KMS-11 (cell line): ENCODE data around the gene TIMM10.

ENCODE experiments used
- H2AFZ ChIP-seq: fragments of 200-600 bp; sonication (generic); 2 replicates; pipeline ENCODE4 v1.6.1; 2016; ENCODE audit warnings: antibody characterized with exemption, mixed run types, low read depth
- H3K27ac ChIP-seq: fragments of 200-600 bp; sonication (generic); 2 replicates; pipeline ENCODE4 v1.6.1; 2016; ENCODE audit warnings: mild to moderate bottlenecking, mixed run types
- H3K27me3 ChIP-seq: fragments of 200-600 bp; sonication (generic); 2 replicates; pipeline ENCODE4 v1.6.1; 2017; ENCODE audit warnings: mild to moderate bottlenecking, low read depth, mixed run types, moderate library complexity; ENCODE audit not compliant: insufficient read depth
- H3K36me3 ChIP-seq: fragments of 200-600 bp; sonication (generic); 2 replicates; pipeline ENCODE4 v1.6.1; 2017; ENCODE audit warnings: mild to moderate bottlenecking, mixed run types; ENCODE audit not compliant: insufficient read depth
- H3K4me1 ChIP-seq: fragments of 200-600 bp; sonication (generic); 2 replicates; pipeline ENCODE4 v1.6.1; 2016; ENCODE audit warnings: mild to moderate bottlenecking, low read depth, mixed run types; ENCODE audit not compliant: poor library complexity, severe bottlenecking
- H3K4me2 ChIP-seq: fragments of 200-600 bp; sonication (generic); 2 replicates; pipeline ENCODE4 v1.7.0; 2016; ENCODE audit warnings: mild to moderate bottlenecking, mixed run types
- H3K4me3 ChIP-seq: fragments of 200-600 bp; sonication (generic); IDR thresholded peaks from 2 replicates; pipeline ENCODE4 v1.6.1; 2017; ENCODE audit warnings: low read depth, low read length, mixed read lengths; ENCODE audit not compliant: insufficient read depth
- H3K79me2 ChIP-seq: fragments of 200-600 bp; sonication (generic); 2 replicates; pipeline ENCODE4 v1.6.1; 2016; ENCODE audit warnings: low read depth, mixed run types; ENCODE audit not compliant: insufficient read depth
- H3K9ac ChIP-seq: fragments of 200-600 bp; sonication (generic); 2 replicates; pipeline ENCODE4 v1.6.1; 2016; ENCODE audit warnings: mild to moderate bottlenecking, mixed run types
- H4K20me1 ChIP-seq: fragments of 200-600 bp; sonication (generic); 2 replicates; pipeline ENCODE4 v1.6.1; 2016; ENCODE audit warnings: mild to moderate bottlenecking, mixed run types; ENCODE audit not compliant: insufficient read depth
- TF ChIP-seq, protein P1 (sequence below): fragments of 200-600 bp; sonication (generic); conservative IDR thresholded peaks from 2 replicates; pipeline ENCODE4 v1.6.1; 2017; ENCODE audit warnings: low read depth, mild to moderate bottlenecking, antibody characterized with exemption, low read length, moderate library complexity, mixed read lengths

The TIMM10 gene

DNA sequence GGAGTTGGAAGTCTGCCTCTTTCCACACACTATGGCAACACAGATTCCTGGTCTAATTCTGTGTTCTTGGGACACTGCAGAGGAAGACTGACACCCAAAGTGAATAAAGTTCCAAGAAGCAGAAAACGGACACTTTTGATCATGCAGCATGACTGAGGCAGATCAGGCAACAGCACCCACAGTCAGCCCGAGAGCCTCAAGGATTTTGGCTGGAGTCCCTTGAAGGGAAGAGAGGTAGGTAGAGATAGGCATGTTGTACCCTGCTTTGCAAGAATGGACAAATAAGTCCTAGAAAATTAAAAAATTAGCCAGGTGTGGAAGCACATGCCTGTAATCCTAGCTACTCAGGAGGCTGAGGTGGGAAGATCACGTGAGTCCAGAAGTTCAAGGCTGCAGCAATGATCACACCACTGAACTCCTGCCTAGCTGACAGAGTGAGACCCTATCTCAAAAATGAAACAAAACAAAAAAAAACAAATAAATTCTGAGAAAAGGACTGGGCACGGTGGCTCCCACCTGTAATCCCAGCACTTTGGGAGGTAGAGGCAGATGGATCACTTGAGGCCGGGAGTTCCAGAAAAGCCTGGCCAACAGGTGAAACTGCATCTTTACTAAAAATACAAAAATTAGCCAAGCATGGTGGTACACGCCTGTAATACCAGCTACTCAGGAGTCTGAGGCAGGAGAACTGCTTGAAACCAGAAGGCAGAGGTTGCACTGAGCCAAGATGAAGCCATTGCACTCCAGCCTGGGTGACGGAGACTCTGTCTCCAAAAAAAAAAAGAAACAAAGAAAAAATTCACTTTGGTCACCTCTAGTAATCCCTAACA, 22.0 kb downstream of the TIMM10 start:
- Histone ChIP-seq H3K9ac (no peak overlapping the region), H3K4me3 (no peak overlapping the region), H3K27me3 (no peaks in the 10 kb centered on the region), H3K36me3 (no peaks in the 10 kb centered on the region), H3K4me2 (no peak overlapping the region), H3K79me2 (no peaks in the 10 kb centered on the region), H3K4me1 (peaks cover 5% of the 10 kb centered on the region), H2AFZ (no peak overlapping the region), H3K27ac (no peak overlapping the region), H4K20me1 (no peaks in the 10 kb centered on the region)
- TF ChIP-seq, protein P1, sequence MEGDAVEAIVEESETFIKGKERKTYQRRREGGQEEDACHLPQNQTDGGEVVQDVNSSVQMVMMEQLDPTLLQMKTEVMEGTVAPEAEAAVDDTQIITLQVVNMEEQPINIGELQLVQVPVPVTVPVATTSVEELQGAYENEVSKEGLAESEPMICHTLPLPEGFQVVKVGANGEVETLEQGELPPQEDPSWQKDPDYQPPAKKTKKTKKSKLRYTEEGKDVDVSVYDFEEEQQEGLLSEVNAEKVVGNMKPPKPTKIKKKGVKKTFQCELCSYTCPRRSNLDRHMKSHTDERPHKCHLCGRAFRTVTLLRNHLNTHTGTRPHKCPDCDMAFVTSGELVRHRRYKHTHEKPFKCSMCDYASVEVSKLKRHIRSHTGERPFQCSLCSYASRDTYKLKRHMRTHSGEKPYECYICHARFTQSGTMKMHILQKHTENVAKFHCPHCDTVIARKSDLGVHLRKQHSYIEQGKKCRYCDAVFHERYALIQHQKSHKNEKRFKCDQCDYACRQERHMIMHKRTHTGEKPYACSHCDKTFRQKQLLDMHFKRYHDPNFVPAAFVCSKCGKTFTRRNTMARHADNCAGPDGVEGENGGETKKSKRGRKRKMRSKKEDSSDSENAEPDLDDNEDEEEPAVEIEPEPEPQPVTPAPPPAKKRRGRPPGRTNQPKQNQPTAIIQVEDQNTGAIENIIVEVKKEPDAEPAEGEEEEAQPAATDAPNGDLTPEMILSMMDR = no peak

DNA sequence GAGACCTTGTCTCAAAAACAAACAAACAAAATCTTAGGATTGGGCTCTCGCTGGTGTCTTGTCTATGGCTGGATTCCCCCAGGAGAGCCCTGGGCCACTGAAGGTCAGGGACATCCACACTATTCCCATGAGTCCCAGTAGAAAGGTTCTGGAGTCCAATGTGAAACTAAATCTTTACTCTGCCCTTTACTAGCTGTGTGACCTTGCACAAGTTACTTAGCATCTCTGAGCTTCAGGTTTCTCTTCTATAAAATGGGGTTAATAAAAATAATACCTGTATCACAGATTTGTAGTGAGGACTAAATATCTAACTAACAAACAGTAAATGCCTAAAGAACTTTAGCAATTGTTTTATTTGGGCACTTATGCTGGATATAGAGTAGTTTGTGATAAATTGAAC, 24.0 kb downstream of the TIMM10 start:
- H3K4me3 ChIP-seq = no peak overlapping the region
- no peaks in the 10 kb centered on the region for H4K20me1 ChIP-seq
- TF ChIP-seq, protein P1 = no peak
- H3K36me3 ChIP-seq = no peaks in the 10 kb centered on the region
- H3K4me1 ChIP-seq = no peaks in the 10 kb centered on the region
- H2AFZ ChIP-seq = no peak overlapping the region
- H3K4me2 ChIP-seq = no peak overlapping the region
- H3K79me2 ChIP-seq = no peaks in the 10 kb centered on the region
- H3K9ac ChIP-seq = no peak overlapping the region
- H3K27ac ChIP-seq = no peak overlapping the region
- H3K27me3 ChIP-seq = no peaks in the 10 kb centered on the region

DNA sequence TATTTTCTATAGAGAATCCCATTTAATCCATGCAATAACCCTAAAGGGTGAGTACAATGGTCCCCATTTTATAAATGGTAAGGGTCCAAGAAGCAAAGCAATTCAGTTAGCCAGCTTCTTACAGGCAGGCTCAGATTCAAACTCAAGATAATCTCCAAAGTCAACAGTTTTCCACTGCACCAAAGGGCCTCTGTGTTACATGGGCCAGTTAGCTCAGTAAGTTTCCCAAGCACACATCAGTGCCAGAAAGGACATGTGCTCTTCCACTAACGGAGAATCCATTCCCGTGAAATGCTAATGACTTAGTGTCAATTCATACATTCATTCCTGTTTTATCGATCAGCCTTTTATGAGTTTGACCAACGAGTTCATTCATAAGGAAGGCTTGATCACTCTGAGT, 26.0 kb downstream of the TIMM10 start:
- H3K27ac ChIP-seq = no peak overlapping the region
- H3K4me2 ChIP-seq = no peak overlapping the region
- H3K36me3 ChIP-seq = no peaks in the 10 kb centered on the region
- H4K20me1 ChIP-seq = no peaks in the 10 kb centered on the region
- no peaks in the 10 kb centered on the region for H3K27me3 ChIP-seq
- TF ChIP-seq, protein P1 = no peak
- no peak overlapping the region for H3K9ac ChIP-seq
- H3K4me1 ChIP-seq = no peaks in the 10 kb centered on the region
- H3K79me2 ChIP-seq = no peaks in the 10 kb centered on the region
- H2AFZ ChIP-seq = no peak overlapping the region
- H3K4me3 ChIP-seq = no peak overlapping the region

DNA sequence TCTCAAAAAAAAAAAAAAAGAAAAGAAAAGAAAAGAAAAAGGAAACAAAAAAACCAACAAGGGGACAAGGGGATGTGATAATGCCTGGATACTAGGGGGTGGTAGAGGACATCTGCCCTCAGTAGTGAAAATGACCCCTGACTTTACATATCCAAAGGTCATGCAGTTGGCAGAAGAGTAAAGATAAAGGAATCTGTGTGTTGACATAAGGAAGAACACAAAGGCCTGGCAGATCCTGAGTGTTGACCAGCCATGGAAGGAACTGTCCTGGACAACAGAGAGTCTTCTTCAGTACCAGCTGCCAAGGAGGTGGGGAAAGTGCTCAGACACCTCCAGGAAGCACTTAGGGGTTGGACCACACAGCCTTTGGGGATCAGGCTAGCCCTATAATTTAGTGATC, 27.7 kb downstream of the TIMM10 start:
- TF ChIP-seq, protein P1 = no peak
- no peaks in the 10 kb centered on the region for H3K79me2 ChIP-seq
- no peaks in the 10 kb centered on the region for H3K36me3 ChIP-seq
- H3K27ac ChIP-seq = no peak overlapping the region
- H3K4me1 ChIP-seq = no peaks in the 10 kb centered on the region
- no peak overlapping the region for H3K4me2 ChIP-seq
- no peaks in the 10 kb centered on the region for H4K20me1 ChIP-seq
- H3K27me3 ChIP-seq = no peaks in the 10 kb centered on the region
- H3K9ac ChIP-seq = no peak overlapping the region
- no peak overlapping the region for H3K4me3 ChIP-seq
- no peak overlapping the region for H2AFZ ChIP-seq
